OCI-LY7 (cell line): Measurements from ENCODE around the gene CHST11. TPM values are rescaled to one million over a fixed set of nuclear protein-coding genes. Genes with fewer than 3 reads are reported as not detected.
A peak's percentile ranks its signal among the peaks of the same experiment; 100 is the strongest.

Source experiments
- BruUV-seq: library from RNA; stranded (reverse); fragments of 400-500 nt; replicated peaks from 2 replicates; lab custom pipeline; 2021; lab: Mats Ljungman, UMichigan
- CTCF ChIA-PET: fragments of 300-600 bp; sonication (Branson Sonifier 250); formaldehyde crosslinking; loops from one replicate; lab custom pipeline; 2022; ENCODE audit warnings: antibody characterized with exemption; ENCODE audit not compliant: unreplicated experiment; lab: Charles Lee
- POLR2A ChIA-PET: fragments of 300-600 bp; sonication (Branson Sonifier 250); formaldehyde crosslinking; loops from one replicate; lab custom pipeline; 2022; ENCODE audit warnings: antibody characterized with exemption; lab: Charles Lee
- DNase-seq: peaks from one replicate; pipeline ENCODE4 v3.0.0-alpha.2; 2015; ENCODE audit warnings: low spot score
- H2AFZ ChIP-seq: fragments of 200-600 bp; sonication (generic), shearing (Covaris generic); 2 replicates; pipeline ENCODE4 v1.6.1; 2014; ENCODE audit warnings: mild to moderate bottlenecking, antibody characterized with exemption, low read length, moderate library complexity
- H3K27ac ChIP-seq: fragments of 200-600 bp; sonication (generic); 2 replicates; pipeline ENCODE4 v1.5.1; 2014; ENCODE audit warnings: mixed run types, low read depth, mild to moderate bottlenecking, moderate library complexity, low read length, inconsistent platforms; ENCODE audit not compliant: poor library complexity, severe bottlenecking
- H3K36me3 ChIP-seq: fragments of 200-600 bp; sonication (generic); 2 replicates; pipeline ENCODE4 v1.6.1; 2014; ENCODE audit warnings: mild to moderate bottlenecking, antibody characterized with exemption, low read length, moderate library complexity, mixed read lengths; ENCODE audit not compliant: insufficient read depth
- H3K4me1 ChIP-seq: fragments of 200-600 bp; sonication (generic); 2 replicates; pipeline ENCODE4 v1.5.1; 2014; ENCODE audit warnings: mild to moderate bottlenecking, low read length; ENCODE audit not compliant: insufficient read depth, poor library complexity, severe bottlenecking
- H3K4me2 ChIP-seq: fragments of 200-600 bp; sonication (generic); 2 replicates; pipeline ENCODE4 v1.6.1; 2014; ENCODE audit warnings: mild to moderate bottlenecking, low read length
- H3K4me3 ChIP-seq: fragments of 200-600 bp; sonication (generic); 2 replicates; pipeline ENCODE4 v1.5.1; 2014; ENCODE audit warnings: mild to moderate bottlenecking, low read depth, low read length; ENCODE audit not compliant: poor library complexity, severe bottlenecking
- H3K79me2 ChIP-seq: fragments of 200-600 bp; sonication (generic); 2 replicates; pipeline ENCODE4 v1.6.1; 2016; ENCODE audit warnings: low read depth, mild to moderate bottlenecking, low read length, moderate library complexity, mixed read lengths; ENCODE audit not compliant: insufficient read depth
- H3K9me2 ChIP-seq: fragments of 200-600 bp; sonication (generic); 2 replicates; pipeline ENCODE4 v1.6.1; 2016; ENCODE audit warnings: mild to moderate bottlenecking, low read length, mixed read lengths; ENCODE audit not compliant: insufficient read depth
- H3K9me3 ChIP-seq: fragments of 200-600 bp; sonication (generic); 2 replicates; pipeline ENCODE4 v1.6.1; 2014; ENCODE audit warnings: mild to moderate bottlenecking, mixed run types, low read length, mixed read lengths
- H4K20me1 ChIP-seq: fragments of 200-600 bp; sonication (generic); 2 replicates; pipeline ENCODE4 v1.6.1; 2014; ENCODE audit warnings: mild to moderate bottlenecking, antibody characterized with exemption, low read length, moderate library complexity, mixed read lengths; ENCODE audit not compliant: insufficient read depth
- EZH2phosphoT487 ChIP-seq: fragments of 200-600 bp; sonication (generic); IDR thresholded peaks from 2 replicates; pipeline ENCODE4 v1.6.1; 2018; ENCODE audit warnings: low read depth, borderline replicate concordance, mild to moderate bottlenecking, mixed run types, antibody characterized with exemption, low read length, moderate library complexity, mixed read lengths
- intact Hi-C: fragments of 100-400 bp; cut with micrococcal nuclease; formaldehyde crosslinking; loops from one replicate; pipeline ENCODE4 v1.10.0; 2022; ENCODE audit not compliant: unreplicated experiment
- total RNA-seq, 2 experiments: library from RNA; depleted of rRNA in 1 of 2; stranded (reverse); fragments of >200 nt in 1 of 2; shearing (Covaris generic) in 1 of 2; gene quantifications; 2 replicates each; pipeline ENCODE4 v1.2.3, GENCODE V29; 2014 to 2022
- TF ChIP-seq, protein P1 (sequence below): fragments of 200-600 bp; sonication (generic); conservative IDR thresholded peaks from 2 replicates; pipeline ENCODE4 v1.5.1; 2014; ENCODE audit warnings: mild to moderate bottlenecking, antibody characterized with exemption, low read length, moderate library complexity, mixed read lengths

The CHST11 gene
- total RNA-seq, 2 experiments from 2014 or later = 15.2 to 41.6 TPM

DNA sequence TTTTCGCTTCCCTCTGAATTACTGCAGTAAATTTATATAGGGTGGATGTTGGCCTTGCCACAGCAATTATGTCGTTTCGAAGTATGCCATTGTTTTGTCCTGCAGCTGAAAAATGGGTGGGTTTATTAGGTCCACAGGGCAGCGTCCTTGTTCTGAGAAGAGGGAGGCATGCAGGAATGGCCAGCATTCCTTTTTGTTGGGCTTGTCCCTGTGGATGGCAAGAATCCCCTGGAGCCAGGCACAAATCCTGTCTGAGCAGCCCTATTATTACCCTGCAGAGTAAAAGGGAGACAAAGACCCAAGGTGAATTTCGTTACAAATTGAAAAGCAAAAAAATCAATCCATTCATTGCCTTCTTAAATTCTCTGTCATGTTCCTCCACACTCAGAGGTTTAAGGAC, 88.1 kb downstream of the CHST11 start:
- H3K4me3 ChIP-seq = no peak overlapping the region
- H2AFZ ChIP-seq = no peak overlapping the region
- ChIA-PET CTCF (interaction anchor here (0.9 kb wide), 1 partner anchor 24 kb away, joined by 3 read pairs; no protein-coding TSS in a partner anchor), POLR2A (no interaction called here)
- no peaks in the 10 kb centered on the region for H3K9me3 ChIP-seq
- H3K4me2 ChIP-seq = 0 out of 2 replicates have a peak overlapping the region, but pooled peaks have one; percentile 1
- TF ChIP-seq EZH2phosphoT487 = no peak
- TF ChIP-seq, protein P1, sequence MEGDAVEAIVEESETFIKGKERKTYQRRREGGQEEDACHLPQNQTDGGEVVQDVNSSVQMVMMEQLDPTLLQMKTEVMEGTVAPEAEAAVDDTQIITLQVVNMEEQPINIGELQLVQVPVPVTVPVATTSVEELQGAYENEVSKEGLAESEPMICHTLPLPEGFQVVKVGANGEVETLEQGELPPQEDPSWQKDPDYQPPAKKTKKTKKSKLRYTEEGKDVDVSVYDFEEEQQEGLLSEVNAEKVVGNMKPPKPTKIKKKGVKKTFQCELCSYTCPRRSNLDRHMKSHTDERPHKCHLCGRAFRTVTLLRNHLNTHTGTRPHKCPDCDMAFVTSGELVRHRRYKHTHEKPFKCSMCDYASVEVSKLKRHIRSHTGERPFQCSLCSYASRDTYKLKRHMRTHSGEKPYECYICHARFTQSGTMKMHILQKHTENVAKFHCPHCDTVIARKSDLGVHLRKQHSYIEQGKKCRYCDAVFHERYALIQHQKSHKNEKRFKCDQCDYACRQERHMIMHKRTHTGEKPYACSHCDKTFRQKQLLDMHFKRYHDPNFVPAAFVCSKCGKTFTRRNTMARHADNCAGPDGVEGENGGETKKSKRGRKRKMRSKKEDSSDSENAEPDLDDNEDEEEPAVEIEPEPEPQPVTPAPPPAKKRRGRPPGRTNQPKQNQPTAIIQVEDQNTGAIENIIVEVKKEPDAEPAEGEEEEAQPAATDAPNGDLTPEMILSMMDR = no peak
- no peaks in the 10 kb centered on the region for H3K9me2 ChIP-seq
- no peak overlapping the region for H3K27ac ChIP-seq
- H3K79me2 ChIP-seq = peaks cover 14% of the 10 kb centered on the region; the same call in 1 of the 2 replicates
- H3K4me1 ChIP-seq = peaks cover 24% of the 10 kb centered on the region
- no peaks in the 10 kb centered on the region for H4K20me1 ChIP-seq
- BruUV-seq = no TSS peak
- no peak for DNase-seq
- intact Hi-C loops = no loop called here
- H3K36me3 ChIP-seq = peaks cover 7% of the 10 kb centered on the region; the same call in 1 of the 2 replicates

DNA sequence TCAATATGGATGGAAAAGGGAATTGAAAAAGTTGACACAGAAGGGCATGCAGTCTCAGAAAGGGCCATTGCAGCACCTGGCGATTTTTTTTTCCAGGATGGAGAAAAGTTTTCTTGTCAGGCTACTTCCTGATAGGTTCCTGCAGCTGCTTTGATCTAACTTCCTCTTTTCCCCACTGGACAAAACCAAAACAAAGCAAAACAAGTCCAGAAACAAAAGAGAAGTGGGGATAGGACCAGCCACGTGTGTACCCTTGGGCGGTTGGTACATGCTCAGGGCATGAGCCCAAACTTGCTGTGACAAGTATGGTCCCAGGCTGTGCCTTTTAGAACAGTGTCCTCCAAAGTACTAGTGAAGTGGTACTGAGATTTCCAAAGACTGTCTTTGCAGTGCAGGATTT, 89.8 kb downstream of the CHST11 start:
- ChIA-PET CTCF (no interaction called here), POLR2A (interaction anchor here (0.7 kb wide), 1 partner anchor 12 kb away, joined by 5 read pairs; no protein-coding TSS in a partner anchor)
- peaks cover 1% of the 10 kb centered on the region; the same call in 1 of the 2 replicates for H4K20me1 ChIP-seq
- no peak overlapping the region for H2AFZ ChIP-seq
- peaks cover 14% of the 10 kb centered on the region; the same call in 1 of the 2 replicates for H3K79me2 ChIP-seq
- peak overlapping the region; percentile 40 for H3K4me2 ChIP-seq
- peaks cover 30% of the 10 kb centered on the region for H3K4me1 ChIP-seq
- intact Hi-C loops = no loop called here
- H3K9me2 ChIP-seq = no peaks in the 10 kb centered on the region
- TF ChIP-seq, protein P1 = no peak
- TF ChIP-seq EZH2phosphoT487 = no peak
- DNase-seq = peak; percentile 52
- BruUV-seq = no TSS peak
- no peak overlapping the region for H3K4me3 ChIP-seq
- H3K36me3 ChIP-seq = peaks cover 7% of the 10 kb centered on the region; the same call in 1 of the 2 replicates
- no peak overlapping the region for H3K27ac ChIP-seq
- H3K9me3 ChIP-seq = no peaks in the 10 kb centered on the region

DNA sequence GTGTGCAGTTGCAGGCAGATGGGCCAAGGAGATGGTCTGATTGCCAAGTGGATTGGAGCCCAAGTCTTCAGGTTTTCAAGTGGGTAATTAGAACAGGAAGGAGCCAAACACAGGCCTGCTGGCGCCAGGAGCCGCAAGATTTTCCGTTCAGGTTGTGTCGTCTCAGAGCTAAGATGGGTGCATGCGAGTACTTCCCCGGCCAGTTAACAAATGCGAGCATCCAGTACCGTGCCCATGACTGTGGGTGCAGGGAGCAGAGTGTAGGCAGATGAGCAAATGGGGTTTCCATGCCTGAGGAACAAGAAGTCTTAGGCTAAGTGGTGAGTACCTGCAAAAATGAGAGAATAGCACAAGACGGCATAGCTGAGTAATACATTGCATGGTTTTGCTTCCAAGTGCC, 90.5 kb downstream of the CHST11 start:
- no peaks in the 10 kb centered on the region for H3K9me3 ChIP-seq
- H3K4me1 ChIP-seq = peaks cover 37% of the 10 kb centered on the region
- no peak overlapping the region for H2AFZ ChIP-seq
- H4K20me1 ChIP-seq = peaks cover 7% of the 10 kb centered on the region; the same call in 1 of the 2 replicates
- intact Hi-C loops = no loop called here
- no peak overlapping the region for H3K27ac ChIP-seq
- TF ChIP-seq, protein P1 = no peak
- TF ChIP-seq EZH2phosphoT487 = no peak
- no peak overlapping the region for H3K4me3 ChIP-seq
- peaks cover 7% of the 10 kb centered on the region; the same call in 1 of the 2 replicates for H3K36me3 ChIP-seq
- ChIA-PET CTCF (no interaction called here), POLR2A (interaction anchor here (0.5 kb wide), 1 partner anchor 386 kb away, joined by 4 read pairs; no protein-coding TSS in a partner anchor)
- H3K4me2 ChIP-seq = no peak overlapping the region
- DNase-seq = no peak
- no TSS peak for BruUV-seq
- H3K79me2 ChIP-seq = peaks cover 14% of the 10 kb centered on the region; the same call in 1 of the 2 replicates
- no peaks in the 10 kb centered on the region for H3K9me2 ChIP-seq
